Activated naive CD4-positive, alpha-beta T cell treated with anti-CD3 and anti-CD28 coated beads for 36 hours (primary cell): Measurements from ENCODE around the gene GAB4. TPM values are rescaled to one million over a fixed set of nuclear protein-coding genes. Genes with fewer than 3 reads are reported as not detected.
"Not testable (repeated sequence)": the region's sequence is repeated elsewhere in the genome, so short reads cannot be mapped to it uniquely, and the experiment has no call there.

Source experiments
- CTCF ChIA-PET: fragments of 350-600 bp; sonication (Branson Sonifier 250); formaldehyde crosslinking; loops from one replicate; lab custom pipeline; 2021; ENCODE audit warnings: antibody characterized with exemption; lab: Charles Lee
- DNase-seq: peaks from one replicate; pipeline ENCODE4 v3.0.0-alpha.2; 2020
- H3K27ac Mint-ChIP-seq: one replicate; pipeline ENCODE4 v1.8.0; 2021; ENCODE audit warnings: mild to moderate bottlenecking, mixed read lengths
- H3K27me3 Mint-ChIP-seq: one replicate; pipeline ENCODE4 v1.8.0; 2021; ENCODE audit warnings: low read depth, mixed read lengths
- H3K36me3 Mint-ChIP-seq: one replicate; pipeline ENCODE4 v1.8.0; 2021; ENCODE audit warnings: low read depth, mixed read lengths
- H3K4me1 Mint-ChIP-seq: one replicate; pipeline ENCODE4 v1.8.0; 2021; ENCODE audit warnings: low read depth, mixed read lengths
- H3K4me3 Mint-ChIP-seq: one replicate; pipeline ENCODE4 v1.8.0; 2021; ENCODE audit warnings: mild to moderate bottlenecking, moderate library complexity, mixed read lengths
- H3K9me3 Mint-ChIP-seq: one replicate; pipeline ENCODE4 v1.8.0; 2021; ENCODE audit warnings: mixed read lengths
- intact Hi-C: fragments of 100-400 bp; cut with micrococcal nuclease; formaldehyde crosslinking; loops from one replicate; pipeline ENCODE4 v1.15.1; 2023
- total RNA-seq, 2 experiments: library from RNA; stranded (reverse); gene quantifications; one replicate each; pipeline ENCODE4 v1.2.3, GENCODE V29; 2021

The GAB4 gene
- total RNA-seq, 2 experiments from 2014 or later, result not detected

- H3K4me1 Mint-ChIP-seq, H3K9me3 Mint-ChIP-seq, H3K4me3 Mint-ChIP-seq, H3K36me3 Mint-ChIP-seq, DNase-seq, H3K27ac Mint-ChIP-seq, CTCF ChIA-PET: not testable (repeated sequence)
- H3K27me3 Mint-ChIP-seq, result peaks cover 12% of the 10 kb centered on the region
- intact Hi-C loops, result loop anchor here (10.0 kb wide), 1 partner anchor 207 kb away; the partner anchor contains the start of gene XKR3
Observed at GRCh38 chr22:17032277-17032676, 24.3 kb upstream of the GAB4 start.

- peaks cover 14% of the 10 kb centered on the region for H3K27me3 Mint-ChIP-seq
Observed at GRCh38 chr22:17024380-17024779, 16.4 kb upstream of the GAB4 start.

GRCh38 chr22:17015552-17015951, 7.5 kb upstream of the GAB4 start:
- H3K9me3 Mint-ChIP-seq, DNase-seq, intact Hi-C loops, H3K27ac Mint-ChIP-seq, H3K36me3 Mint-ChIP-seq, H3K4me1 Mint-ChIP-seq, CTCF ChIA-PET, H3K4me3 Mint-ChIP-seq: not testable (repeated sequence)
- H3K27me3 Mint-ChIP-seq, result peaks cover 23% of the 10 kb centered on the region

More at GRCh38 chr22:17024380-17024779, 16.4 kb upstream of the GAB4 start:
- DNase-seq, CTCF ChIA-PET, H3K36me3 Mint-ChIP-seq, H3K27ac Mint-ChIP-seq, H3K4me1 Mint-ChIP-seq, H3K9me3 Mint-ChIP-seq, H3K4me3 Mint-ChIP-seq, intact Hi-C loops: not testable (repeated sequence)

GRCh38 chr22:17014101-17014440, 6.0 kb upstream of the GAB4 start:
- intact Hi-C loops, DNase-seq, H3K27ac Mint-ChIP-seq, H3K36me3 Mint-ChIP-seq, H3K9me3 Mint-ChIP-seq, CTCF ChIA-PET, H3K4me1 Mint-ChIP-seq, H3K4me3 Mint-ChIP-seq: not testable (repeated sequence)
- peaks cover 19% of the 10 kb centered on the region for H3K27me3 Mint-ChIP-seq

GRCh38 chr22:17013396-17014100, 5.5 kb upstream of the GAB4 start:
- peaks cover 19% of the 10 kb centered on the region for H3K27me3 Mint-ChIP-seq
- H3K36me3 Mint-ChIP-seq, result no peaks in the 10 kb centered on the region
- no peaks in the 10 kb centered on the region for H3K4me1 Mint-ChIP-seq
- H3K27ac Mint-ChIP-seq, result no peak overlapping the region
- H3K4me3 Mint-ChIP-seq, result no peak overlapping the region
- intact Hi-C loops, result no loop called here
- no peak for DNase-seq
- H3K9me3 Mint-ChIP-seq, result no peaks in the 10 kb centered on the region
- CTCF ChIA-PET, result no interaction called here

GRCh38 chr22:17012267-17012666, 4.2 kb upstream of the GAB4 start:
- Mint-ChIP-seq H3K27ac (no peak overlapping the region), H3K9me3 (no peaks in the 10 kb centered on the region), H3K4me3 (no peak overlapping the region), H3K4me1 (no peaks in the 10 kb centered on the region), H3K27me3 (peaks cover 26% of the 10 kb centered on the region), H3K36me3 (no peaks in the 10 kb centered on the region)
- DNase-seq, result no peak
- CTCF ChIA-PET, result interaction anchor here (1.7 kb wide), 1 partner anchor 46 kb away, joined by 7 read pairs; no protein-coding TSS in a partner anchor
- intact Hi-C loops, result no loop called here

- H3K4me3 Mint-ChIP-seq, result no peak overlapping the region
- no peaks in the 10 kb centered on the region for H3K4me1 Mint-ChIP-seq
- no peaks in the 10 kb centered on the region for H3K36me3 Mint-ChIP-seq
- intact Hi-C loops, result no loop called here
- H3K27me3 Mint-ChIP-seq, result peaks cover 44% of the 10 kb centered on the region
- peaks cover 5% of the 10 kb centered on the region for H3K9me3 Mint-ChIP-seq
- no peak overlapping the region for H3K27ac Mint-ChIP-seq
- no peak for DNase-seq
- CTCF ChIA-PET, result no interaction called here
Observed at GRCh38 chr22:17009640-17010291, 1.7 kb upstream of the GAB4 start.

GRCh38 chr22:17007257-17007656, 765 bp downstream of the GAB4 start:
- Mint-ChIP-seq H3K4me1 (no peaks in the 10 kb centered on the region), H3K4me3 (no peak overlapping the region), H3K9me3 (peaks cover 13% of the 10 kb centered on the region), H3K36me3 (no peaks in the 10 kb centered on the region), H3K27me3 (peaks cover 46% of the 10 kb centered on the region), H3K27ac (no peak overlapping the region)
- intact Hi-C loops, result no loop called here
- DNase-seq, result no peak
- CTCF ChIA-PET, result no interaction called here

- CTCF ChIA-PET, result interaction anchor here (0.9 to 4.8 kb wide), 2 partner anchors 68 to 515 kb away, joined by 3 to 17 read pairs; no protein-coding TSS in a partner anchor
- H3K27me3 Mint-ChIP-seq, result peaks cover 8% of the 10 kb centered on the region
- no peak for DNase-seq
- no peak overlapping the region for H3K4me3 Mint-ChIP-seq
- intact Hi-C loops, result no loop called here
- H3K4me1 Mint-ChIP-seq, result no peaks in the 10 kb centered on the region
- no peak overlapping the region for H3K27ac Mint-ChIP-seq
- no peaks in the 10 kb centered on the region for H3K36me3 Mint-ChIP-seq
- no peaks in the 10 kb centered on the region for H3K9me3 Mint-ChIP-seq
Observed at GRCh38 chr22:16989915-16990314, 18.1 kb downstream of the GAB4 start.

- H3K9me3 Mint-ChIP-seq, result peaks cover 5% of the 10 kb centered on the region
- H3K4me1 Mint-ChIP-seq, result no peaks in the 10 kb centered on the region
- intact Hi-C loops, result no loop called here
- no peaks in the 10 kb centered on the region for H3K36me3 Mint-ChIP-seq
- no peak for DNase-seq
- H3K27me3 Mint-ChIP-seq, result peaks cover 11% of the 10 kb centered on the region
- H3K4me3 Mint-ChIP-seq, result no peak overlapping the region
- no peak overlapping the region for H3K27ac Mint-ChIP-seq
- CTCF ChIA-PET, result no interaction called here
Observed at GRCh38 chr22:16988257-16988656, 19.8 kb downstream of the GAB4 start.

- no peak overlapping the region for H3K27ac Mint-ChIP-seq
- CTCF ChIA-PET, result no interaction called here
Observed at GRCh38 chr22:16987822-16988221, 20.2 kb downstream of the GAB4 start.

GRCh38 chr22:16975155-16975885, 32.7 kb downstream of the GAB4 start:
- CTCF ChIA-PET, result interaction anchor here (0.7 kb wide), 1 partner anchor 57 kb away, joined by 3 read pairs; no protein-coding TSS in a partner anchor
- Mint-ChIP-seq H3K27ac (no peak overlapping the region), H3K4me3 (no peak overlapping the region), H3K36me3 (no peaks in the 10 kb centered on the region), H3K9me3 (peaks cover 2% of the 10 kb centered on the region), H3K27me3 (peaks cover 44% of the 10 kb centered on the region), H3K4me1 (peaks cover 3% of the 10 kb centered on the region)
- DNase-seq, result no peak
- intact Hi-C loops, result no loop called here

More at GRCh38 chr22:16987822-16988221, 20.2 kb downstream of the GAB4 start:
- Mint-ChIP-seq H3K4me3 (no peak overlapping the region), H3K27me3 (peaks cover 11% of the 10 kb centered on the region), H3K36me3 (no peaks in the 10 kb centered on the region), H3K4me1 (no peaks in the 10 kb centered on the region), H3K9me3 (peaks cover 9% of the 10 kb centered on the region)
- intact Hi-C loops, result no loop called here
- DNase-seq, result no peak
